Pancreas (tissue), 10 donors: ENCODE results near the gene PTPN23. TPM values are rescaled to one million over a fixed set of nuclear protein-coding genes. Genes with fewer than 3 reads are reported as not detected.
A peak's percentile ranks its signal among the peaks of the same experiment; 100 is the strongest.

Experiments used
- ATAC-seq, 4 donors: fragments of 200-7000 bp; cut with Tn5 transposase; one replicate each; pipeline versions ENCODE4 v1.8.0 to v1.9.1; 2020; ENCODE audit warnings: mild to moderate bottlenecking in 4 of 4, moderate library complexity in 4 of 4
- DNase-seq, 6 donors: peaks; one replicate each; pipeline ENCODE4 v3.0.0-alpha.2; 2020
- FAIRE-seq: peaks from 2 replicates; lab custom pipeline; 2012; peaks lifted over from hg19 to GRCh38; lab: Jason Lieb, UNC
- H3K27ac ChIP-seq, 4 donors: fragments of 200-600 bp; sonication (generic); 1 replicate in 3 of 4; 2 replicates in 1 of 4; pipeline versions ENCODE4 v1.5.0 to v1.8.0; 2020
- H3K27me3 ChIP-seq, 4 donors: fragments of 200-600 bp; one replicate each; pipeline ENCODE4 v1.8.0; 2021
- H3K36me3 ChIP-seq, 3 donors: fragments of 200-600 bp; sonication (generic) in 1 of 3; one replicate each; pipeline versions ENCODE4 v1.5.0 to v1.8.0; 2020 to 2021
- H3K4me1 ChIP-seq, 3 donors: fragments of 200-600 bp; one replicate each; pipeline ENCODE4 v1.8.0; 2021
- H3K4me3 ChIP-seq, 4 donors: fragments of 200-600 bp; sonication (generic) in 2 of 4; one replicate each; pipeline versions ENCODE4 v1.5.0 to v1.8.0; 2020 to 2021
- H3K9me3 ChIP-seq, 4 donors: fragments of 200-600 bp; one replicate each; pipeline ENCODE4 v1.8.0; 2021
- CTCF ChIP-seq, 4 donors: fragments of 200-600 bp; sonication (generic) in 3 of 4; IDR thresholded peaks; one replicate each; pipeline versions ENCODE4 v1.5.0 to v1.8.0; 2021; ENCODE audit warnings: antibody characterized with exemption in 4 of 4
- WGBS, 2 donors: extraction: QIAGEN DNeasy Blood & Tissue Kit; methylation state at CpG; one replicate each; pipeline ENCODE4 v1.1.7; 2013; 5-methylcytosine and 5-hydroxymethylcytosine counted together
- intact Hi-C, 3 donors: fragments of 100-400 bp; cut with DNase I; formaldehyde crosslinking; loops; one replicate each; pipeline versions ENCODE4 v1.11.1 to v1.14.2; 2022
- polyA plus RNA-seq, 2 donors: library from polyadenylated mRNA; stranded (reverse); fragments of 200-250 nt; gene quantifications; one replicate each; pipeline ENCODE4 v1.2.3, GENCODE V29; 2013
- total RNA-seq, 6 donors: library from RNA; stranded (reverse); fragmentation: NEBNext Ultra II Directional in 4 of 6; extraction: Animal tissue kit (Norgen Biotek cat#: 25700) in 4 of 6; gene quantifications; one replicate each; pipeline versions ENCODE4 v1.2.1 to v1.2.4, GENCODE V29; 2021 to 2023
- donor health status: healthy with polysubstance abuse.
- donor health status: DM: no; HTN: no; CAD: no; lungs with moderate emphysema.
- donor health status: DM: no; HTN: no; CAD: no.
- donor health status: control.
- donor health status: control.
- donor health status: Bipolar disorder and iron deficiency.
- donor health status: DM: yes; HTN: yes; CAD: no.
- donor health status: DM: no; HTN: no; CAD: no.
- donor health status: DM: no; HTN: no; CAD: no.
- donor health status: DM: yes; HTN: yes; CAD: no.

The PTPN23 gene
- total and polyA plus RNA-seq, 8 donors = 14.2 to 40.8 (median 21.1) TPM

- Histone ChIP-seq H3K36me3 (peaks cover 0 to 11% (median 0%) of the 10 kb centered on the region in 3 donors), H3K4me1 (peaks cover 15 to 27% (median 20%) of the 10 kb centered on the region in 3 donors), H3K27ac (peak overlapping the region; percentile 59 to 80 (median 78)), H3K4me3 (peak overlapping the region in 1 of 4 donors; percentile 6), H3K27me3 (no peaks in the 10 kb centered on the region), H3K9me3 (no peaks in the 10 kb centered on the region)
- WGBS, 2 donors = 16 to 22% methylated on average over 5 of the region's 5 CpGs
- FAIRE-seq = no peak
- DNase-seq = peak in 2 of 6 donors; percentile 23 to 53
- ATAC-seq = peak; percentile 61 to 76 (median 67)
- no peak for TF ChIP-seq CTCF (IDR thresholded peaks at IDR 0.05)
- intact Hi-C loops = no loop called here
Observed at GRCh38 chr3:47443611-47443995, 62.8 kb downstream of the PTPN23 start.

GRCh38 chr3:47444103-47444502, 63.3 kb downstream of the PTPN23 start:
- Histone ChIP-seq H3K27ac (peak overlapping the region; percentile 59 to 80 (median 78)), H3K4me1 (peaks cover 15 to 27% (median 20%) of the 10 kb centered on the region in 3 donors), H3K9me3 (no peaks in the 10 kb centered on the region), H3K36me3 (peaks cover 0 to 7% (median 0%) of the 10 kb centered on the region in 3 donors), H3K4me3 (no peak overlapping the region), H3K27me3 (no peaks in the 10 kb centered on the region)
- intact Hi-C loops = no loop called here
- 90 to 92% methylated on average over 5 of the region's 5 CpGs for WGBS, 2 donors
- TF ChIP-seq CTCF (IDR thresholded peaks at IDR 0.05) = no peak
- FAIRE-seq (no peak), DNase-seq (peak in 1 of 6 donors; percentile 5), ATAC-seq (no peak)

GRCh38 chr3:47452453-47453215, 71.8 kb downstream of the PTPN23 start:
- ATAC-seq (no peak), DNase-seq (peak in 1 of 6 donors; percentile 3), FAIRE-seq (no peak)
- no peak overlapping the region for H3K4me3 ChIP-seq
- TF ChIP-seq CTCF (IDR thresholded peaks at IDR 0.05) = no peak
- no peak overlapping the region for H3K27ac ChIP-seq
- H3K36me3 ChIP-seq = no peaks in the 10 kb centered on the region
- intact Hi-C loops = no loop called here
- peaks cover 0 to 4% (median 0%) of the 10 kb centered on the region in 3 donors for H3K4me1 ChIP-seq
- no peaks in the 10 kb centered on the region for H3K27me3 ChIP-seq
- WGBS, 2 donors = 91 to 96% methylated on average over 4 of the region's 4 CpGs
- no peaks in the 10 kb centered on the region for H3K9me3 ChIP-seq

GRCh38 chr3:47455806-47456452, 75.1 kb downstream of the PTPN23 start:
- WGBS, 2 donors = 67 to 73% methylated on average over 3 of the region's 3 CpGs
- intact Hi-C loops = no loop called here
- Histone ChIP-seq H3K36me3 (no peaks in the 10 kb centered on the region), H3K27me3 (no peaks in the 10 kb centered on the region), H3K27ac (no peak overlapping the region), H3K9me3 (no peaks in the 10 kb centered on the region), H3K4me1 (peaks cover 0 to 4% (median 0%) of the 10 kb centered on the region in 3 donors), H3K4me3 (no peak overlapping the region)
- no peak for FAIRE-seq
- DNase-seq = peak in 1 of 6 donors; percentile 4
- no peak for ATAC-seq
- TF ChIP-seq CTCF (IDR thresholded peaks at IDR 0.05) = no peak
